Endothelial cell of umbilical vein (primary cell): ENCODE measurements around the gene NDRG2.

Experiments used
- EZH2 ChIP-seq: IDR thresholded peaks from 2 replicates; pipeline ENCODE4 v1.6.1; 2012; ENCODE audit warnings: borderline replicate concordance, low read depth, mild to moderate bottlenecking, moderate library complexity, low read length, inconsistent platforms; ENCODE audit not compliant: severe bottlenecking
- POLR2A ChIP-seq: IDR thresholded peaks from 2 replicates; pipeline ENCODE4 v1.6.1; 2012; ENCODE audit warnings: low read depth, mild to moderate bottlenecking, control low read depth, low read length
- POLR2AphosphoS5 ChIP-seq: IDR thresholded peaks from 2 replicates; pipeline ENCODE4 v1.6.1; 2012; ENCODE audit warnings: low read depth, mild to moderate bottlenecking, control low read depth, low read length, moderate library complexity; ENCODE audit not compliant: insufficient read depth
- TF ChIP-seq, protein P1 (sequence below), 2 donors: IDR thresholded peaks; 1 replicate in 1 of 2; 2 replicates in 1 of 2; pipeline ENCODE4 v1.5.1; 2011; ENCODE audit warnings: low read length in 2 of 2, mild to moderate bottlenecking in 2 of 2, moderate library complexity in 2 of 2, control low read depth in 1 of 2, inconsistent platforms in 1 of 2, low read depth in 1 of 2; ENCODE audit not compliant: insufficient read depth in 1 of 2; ENCODE audit errors: extremely low read depth in 1 of 2

DNA sequence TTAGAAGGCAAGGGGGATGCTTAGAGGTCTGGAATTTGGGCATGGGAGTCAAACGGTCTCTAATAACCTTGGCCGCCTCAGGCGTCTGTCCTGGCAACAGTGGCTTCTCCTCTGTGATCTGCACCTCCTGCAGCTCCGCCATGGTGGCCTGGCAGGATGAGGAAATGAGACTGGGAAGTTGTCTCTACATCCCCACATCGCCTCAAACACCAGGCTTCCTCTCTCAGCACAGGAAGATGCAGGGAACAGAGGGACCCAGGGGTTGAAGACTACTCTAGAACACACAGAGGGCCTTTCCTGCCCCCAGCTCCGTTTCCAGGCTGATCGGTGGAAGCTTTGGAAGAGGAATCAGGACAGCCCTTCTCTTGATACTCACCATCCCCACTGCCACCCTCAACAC lies 1.7 kb downstream of the NDRG2 start:
- TF ChIP-seq, protein P1, sequence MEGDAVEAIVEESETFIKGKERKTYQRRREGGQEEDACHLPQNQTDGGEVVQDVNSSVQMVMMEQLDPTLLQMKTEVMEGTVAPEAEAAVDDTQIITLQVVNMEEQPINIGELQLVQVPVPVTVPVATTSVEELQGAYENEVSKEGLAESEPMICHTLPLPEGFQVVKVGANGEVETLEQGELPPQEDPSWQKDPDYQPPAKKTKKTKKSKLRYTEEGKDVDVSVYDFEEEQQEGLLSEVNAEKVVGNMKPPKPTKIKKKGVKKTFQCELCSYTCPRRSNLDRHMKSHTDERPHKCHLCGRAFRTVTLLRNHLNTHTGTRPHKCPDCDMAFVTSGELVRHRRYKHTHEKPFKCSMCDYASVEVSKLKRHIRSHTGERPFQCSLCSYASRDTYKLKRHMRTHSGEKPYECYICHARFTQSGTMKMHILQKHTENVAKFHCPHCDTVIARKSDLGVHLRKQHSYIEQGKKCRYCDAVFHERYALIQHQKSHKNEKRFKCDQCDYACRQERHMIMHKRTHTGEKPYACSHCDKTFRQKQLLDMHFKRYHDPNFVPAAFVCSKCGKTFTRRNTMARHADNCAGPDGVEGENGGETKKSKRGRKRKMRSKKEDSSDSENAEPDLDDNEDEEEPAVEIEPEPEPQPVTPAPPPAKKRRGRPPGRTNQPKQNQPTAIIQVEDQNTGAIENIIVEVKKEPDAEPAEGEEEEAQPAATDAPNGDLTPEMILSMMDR (IDR thresholded peaks at IDR 0.05; ENCODE audit: extremely low read depth in 1 of 2, insufficient read depth in 1 of 2, low read depth in 1 of 2, low read length in 2 of 2): no peak
- TF ChIP-seq POLR2A (no peak), POLR2AphosphoS5 (no peak), EZH2 (no peak)
